Hematopoietic multipotent progenitor cell treated with erythropoietin and hydrocortisone succinate and interleukin-3 and kit ligand, for 8 days (in vitro differentiated cells): ENCODE data around the gene ALDH1A3.
A peak's percentile ranks its signal among the peaks of the same experiment; 100 is the strongest.

Experiments used
- DNase-seq: peaks from one replicate; pipeline ENCODE4 v3.0.0-alpha.2; 2015

The ALDH1A3 gene

GRCh38 chr15:100859970-100860828, 19.4 kb upstream of the ALDH1A3 start:
- DNase-seq = no peak

- DNase-seq = no peak
Measured at GRCh38 chr15:100860829-100861510, 18.7 kb upstream of the ALDH1A3 start.

GRCh38 chr15:100861511-100861991, 18.1 kb upstream of the ALDH1A3 start:
- DNase-seq = no peak

- DNase-seq = no peak
Measured at GRCh38 chr15:100862162-100862561, 17.5 kb upstream of the ALDH1A3 start.

- DNase-seq = no peak
Measured at GRCh38 chr15:100863075-100863795, 16.4 kb upstream of the ALDH1A3 start.

GRCh38 chr15:100863796-100864267, 15.8 kb upstream of the ALDH1A3 start:
- DNase-seq = no peak

GRCh38 chr15:100866386-100867330, 13.0 kb upstream of the ALDH1A3 start:
- DNase-seq = no peak

- DNase-seq = no peak
Measured at GRCh38 chr15:100867433-100867832, 12.2 kb upstream of the ALDH1A3 start.

GRCh38 chr15:100869151-100869999, 10.3 kb upstream of the ALDH1A3 start:
- peak; percentile 6 for DNase-seq

- DNase-seq = peak; percentile 70
Measured at GRCh38 chr15:100873029-100873677, 6.5 kb upstream of the ALDH1A3 start.

GRCh38 chr15:100875495-100875894, 4.1 kb upstream of the ALDH1A3 start:
- no peak for DNase-seq

GRCh38 chr15:100875976-100876375, 3.7 kb upstream of the ALDH1A3 start:
- no peak for DNase-seq

GRCh38 chr15:100877551-100877950, 2.1 kb upstream of the ALDH1A3 start:
- no peak for DNase-seq

GRCh38 chr15:100878130-100878529, 1.5 kb upstream of the ALDH1A3 start:
- no peak for DNase-seq

GRCh38 chr15:100878648-100879047, 983 bp upstream of the ALDH1A3 start:
- no peak for DNase-seq

- no peak for DNase-seq
Measured at GRCh38 chr15:100879061-100879463, 569 bp upstream of the ALDH1A3 start.

- no peak for DNase-seq
Measured at GRCh38 chr15:100880139-100880896, 687 bp downstream of the ALDH1A3 start.

GRCh38 chr15:100880897-100881242, 1.2 kb downstream of the ALDH1A3 start:
- DNase-seq = no peak

- no peak for DNase-seq
Measured at GRCh38 chr15:100881573-100882336, 2.1 kb downstream of the ALDH1A3 start.
